Omental fat pad (tissue), 4 donors: Measurements from ENCODE around the gene GPR160. TPM values are rescaled to one million over a fixed set of nuclear protein-coding genes. Genes with fewer than 3 reads are reported as not detected.

Experiments used
- ATAC-seq: fragments of 150-250 bp; one replicate; pipeline ENCODE4 v1.9.1; 2016; ENCODE audit warnings: mild to moderate bottlenecking, moderate library complexity; ENCODE audit not compliant: low FRiP score
- DNase-seq: peaks from one replicate; pipeline ENCODE4 v3.0.0-alpha.2; 2019; ENCODE audit warnings: low spot score
- CTCF ChIP-seq, 3 donors: fragments of 450-650 bp; IDR thresholded peaks; one replicate each; pipeline ENCODE4 v1.5.1; 2016 to 2017; ENCODE audit warnings: antibody characterized with exemption in 3 of 3, mild to moderate bottlenecking in 3 of 3, moderate library complexity in 2 of 3
- total RNA-seq, 4 donors: library from RNA; depleted of rRNA; stranded (reverse); fragments of >200 nt; gene quantifications; one replicate each; pipeline ENCODE4 v1.1.0, GENCODE V29; 2016

GPR160 gene
- total RNA-seq, 4 donors from 2014 or later: 1.4 to 27.7 (median 9.4) TPM

- ATAC-seq: no peak
- TF ChIP-seq CTCF (IDR thresholded peaks at IDR 0.05): no peak
- no peak for DNase-seq
Measured at GRCh38 chr3:170024581-170024980, 13.2 kb upstream of the GPR160 start.

GRCh38 chr3:170027233-170028102, 10.3 kb upstream of the GPR160 start:
- DNase-seq: no peak
- TF ChIP-seq CTCF (IDR thresholded peaks at IDR 0.05): no peak
- ATAC-seq: no peak

- no peak for TF ChIP-seq CTCF (IDR thresholded peaks at IDR 0.05)
- no peak for ATAC-seq
- no peak for DNase-seq
Measured at GRCh38 chr3:170033489-170033888, 4.3 kb upstream of the GPR160 start.

- no peak for ATAC-seq
- no peak for DNase-seq
Measured at GRCh38 chr3:170038434-170039110, 777 bp downstream of the GPR160 start.

GRCh38 chr3:170040418-170040817, 2.6 kb downstream of the GPR160 start:
- DNase-seq (no peak), ATAC-seq (no peak)
- TF ChIP-seq CTCF (IDR thresholded peaks at IDR 0.05): no peak

More at GRCh38 chr3:170038434-170039110, 777 bp downstream of the GPR160 start:
- no peak for TF ChIP-seq CTCF (IDR thresholded peaks at IDR 0.05)

GRCh38 chr3:170043506-170043905, 5.7 kb downstream of the GPR160 start:
- DNase-seq (no peak), ATAC-seq (no peak)
- TF ChIP-seq CTCF (IDR thresholded peaks at IDR 0.05): no peak
